Mononuclear cell (primary cell): ENCODE results near the gene CBFB. TPM values are rescaled to one million over a fixed set of nuclear protein-coding genes. Genes with fewer than 3 reads are reported as not detected.

Source experiments
- H3K27me3 ChIP-seq: 2 replicates; pipeline ENCODE4 v1.6.0; 2011; ENCODE audit warnings: low read length, control low read depth; ENCODE audit not compliant: insufficient read depth
- H3K4me1 ChIP-seq: 2 replicates; pipeline ENCODE4 v1.5.1; 2011; ENCODE audit warnings: mild to moderate bottlenecking, low read length, control low read depth; ENCODE audit not compliant: insufficient read depth
- H3K4me3 ChIP-seq: 2 replicates; pipeline ENCODE4 v1.5.1; 2011; ENCODE audit warnings: mild to moderate bottlenecking, low read length, moderate library complexity
- H3K9me3 ChIP-seq: 2 replicates; pipeline ENCODE4 v1.5.1; 2011; ENCODE audit warnings: low read depth, mild to moderate bottlenecking, control low read depth, low read length
- total RNA-seq: library from RNA; depleted of rRNA; stranded (reverse); fragments of >200 nt; gene quantifications from one replicate; pipeline ENCODE4 v1.2.3, GENCODE V29; 2012

Gene CBFB
- total RNA-seq, 1 donor: 80.5 TPM

- Histone ChIP-seq H3K27me3 (no peaks in the 10 kb centered on the region), H3K9me3 (no peaks in the 10 kb centered on the region), H3K4me1 (no peaks in the 10 kb centered on the region), H3K4me3 (no peak overlapping the region)
Observed at GRCh38 chr16:67089101-67089500, 60.2 kb downstream of the CBFB start.

GRCh38 chr16:67091906-67092566, 63.1 kb downstream of the CBFB start:
- Histone ChIP-seq H3K4me1 (no peaks in the 10 kb centered on the region), H3K4me3 (no peak overlapping the region), H3K27me3 (no peaks in the 10 kb centered on the region), H3K9me3 (no peaks in the 10 kb centered on the region)

GRCh38 chr16:67093098-67093726, 64.3 kb downstream of the CBFB start:
- H3K4me3 ChIP-seq: no peak overlapping the region
- no peaks in the 10 kb centered on the region for H3K27me3 ChIP-seq
- no peaks in the 10 kb centered on the region for H3K9me3 ChIP-seq
- no peaks in the 10 kb centered on the region for H3K4me1 ChIP-seq

GRCh38 chr16:67098599-67098998, 69.7 kb downstream of the CBFB start:
- Histone ChIP-seq H3K4me3 (no peak overlapping the region), H3K4me1 (no peaks in the 10 kb centered on the region), H3K9me3 (no peaks in the 10 kb centered on the region), H3K27me3 (no peaks in the 10 kb centered on the region)

GRCh38 chr16:67100569-67101310, 71.8 kb downstream of the CBFB start:
- Histone ChIP-seq H3K9me3 (no peaks in the 10 kb centered on the region), H3K4me1 (peaks cover 15% of the 10 kb centered on the region), H3K27me3 (no peaks in the 10 kb centered on the region), H3K4me3 (no peak overlapping the region)

- Histone ChIP-seq H3K9me3 (no peaks in the 10 kb centered on the region), H3K4me1 (peaks cover 18% of the 10 kb centered on the region), H3K4me3 (no peak overlapping the region), H3K27me3 (no peaks in the 10 kb centered on the region)
Observed at GRCh38 chr16:67101311-67102082, 72.5 kb downstream of the CBFB start.

- peaks cover 21% of the 10 kb centered on the region for H3K4me1 ChIP-seq
- H3K9me3 ChIP-seq: no peaks in the 10 kb centered on the region
- no peaks in the 10 kb centered on the region for H3K27me3 ChIP-seq
- H3K4me3 ChIP-seq: no peak overlapping the region
Observed at GRCh38 chr16:67104061-67104460, 75.1 kb downstream of the CBFB start.

- H3K4me1 ChIP-seq: peaks cover 25% of the 10 kb centered on the region
- H3K9me3 ChIP-seq: no peaks in the 10 kb centered on the region
- no peak overlapping the region for H3K4me3 ChIP-seq
- H3K27me3 ChIP-seq: no peaks in the 10 kb centered on the region
Observed at GRCh38 chr16:67104845-67105244, 75.9 kb downstream of the CBFB start.

GRCh38 chr16:67105246-67105645, 76.3 kb downstream of the CBFB start:
- Histone ChIP-seq H3K27me3 (no peaks in the 10 kb centered on the region), H3K4me3 (no peak overlapping the region), H3K4me1 (peaks cover 26% of the 10 kb centered on the region), H3K9me3 (no peaks in the 10 kb centered on the region)

- H3K9me3 ChIP-seq: no peaks in the 10 kb centered on the region
- no peaks in the 10 kb centered on the region for H3K27me3 ChIP-seq
- no peak overlapping the region for H3K4me3 ChIP-seq
- peaks cover 32% of the 10 kb centered on the region for H3K4me1 ChIP-seq
Observed at GRCh38 chr16:67105881-67106280, 76.9 kb downstream of the CBFB start.

GRCh38 chr16:67108489-67108888, 79.5 kb downstream of the CBFB start:
- Histone ChIP-seq H3K4me1 (peaks cover 49% of the 10 kb centered on the region), H3K27me3 (no peaks in the 10 kb centered on the region), H3K9me3 (no peaks in the 10 kb centered on the region), H3K4me3 (no peak overlapping the region)

- peak overlapping the region; percentile 87 for H3K4me3 ChIP-seq
- H3K4me1 ChIP-seq: peaks cover 52% of the 10 kb centered on the region
- H3K27me3 ChIP-seq: no peaks in the 10 kb centered on the region
- no peaks in the 10 kb centered on the region for H3K9me3 ChIP-seq
Observed at GRCh38 chr16:67108931-67109406, 80.0 kb downstream of the CBFB start.

GRCh38 chr16:67109407-67110135, 80.6 kb downstream of the CBFB start, which contains the start of gene PHAF1:
TSS of gene PHAF1 (plus strand) at chr16:67109941. CDS start at chr16:67110176, 235 bp downstream.
- peak within 1 kb of the TSS; percentile 87 for H3K4me3 ChIP-seq
- H3K4me1 ChIP-seq: peaks cover 54% of the 10 kb centered on the region
- H3K27me3 ChIP-seq: no peaks in the 10 kb centered on the region
- H3K9me3 ChIP-seq: no peaks in the 10 kb centered on the region

- Histone ChIP-seq H3K27me3 (no peaks in the 10 kb centered on the region), H3K4me1 (peaks cover 64% of the 10 kb centered on the region), H3K9me3 (no peaks in the 10 kb centered on the region), H3K4me3 (no peak overlapping the region)
Observed at GRCh38 chr16:67111951-67112444, 83.0 kb downstream of the CBFB start.
